OCI-LY1 (cell line): ENCODE results near the gene ZNF853.

Source experiments
- H2AFZ ChIP-seq: fragments of 200-600 bp; sonication (generic), shearing (Covaris generic); 2 replicates; pipeline ENCODE4 v1.6.0; 2014; ENCODE audit warnings: antibody characterized with exemption, mild to moderate bottlenecking, low read length
- H3F3A ChIP-seq: fragments of 200-600 bp; sonication (generic), shearing (Covaris generic); 2 replicates; pipeline ENCODE4 v1.6.0; 2014; ENCODE audit warnings: mild to moderate bottlenecking, antibody characterized with exemption, low read length, moderate library complexity; ENCODE audit not compliant: insufficient read depth
- H3K27ac ChIP-seq: fragments of 200-600 bp; sonication (generic); 2 replicates; pipeline ENCODE4 v1.5.1; 2014; ENCODE audit warnings: low read length, mixed run types, mild to moderate bottlenecking, low read depth; ENCODE audit not compliant: poor library complexity, severe bottlenecking
- H3K27me3 ChIP-seq: fragments of 200-600 bp; sonication (generic); 2 replicates; pipeline ENCODE4 v1.6.0; 2014; ENCODE audit warnings: antibody characterized with exemption, mild to moderate bottlenecking, low read length, moderate library complexity; ENCODE audit not compliant: insufficient read depth
- H3K36me3 ChIP-seq: fragments of 200-600 bp; sonication (generic); 2 replicates; pipeline ENCODE4 v1.6.1; 2014; ENCODE audit warnings: mild to moderate bottlenecking, antibody characterized with exemption, low read length, moderate library complexity, mixed read lengths; ENCODE audit not compliant: insufficient read depth
- H3K4me1 ChIP-seq: fragments of 200-600 bp; sonication (generic); 2 replicates; pipeline ENCODE4 v1.5.1; 2014; ENCODE audit warnings: mild to moderate bottlenecking, low read length, moderate library complexity; ENCODE audit not compliant: insufficient read depth, severe bottlenecking
- H3K4me2 ChIP-seq: fragments of 200-600 bp; sonication (generic), shearing (Covaris generic); 2 replicates; pipeline ENCODE4 v1.6.1; 2014; ENCODE audit warnings: low read length
- H3K4me3 ChIP-seq: fragments of 200-600 bp; sonication (generic); 2 replicates; pipeline ENCODE4 v1.5.1; 2014; ENCODE audit warnings: low read length, low read depth, mild to moderate bottlenecking, mixed read lengths; ENCODE audit not compliant: poor library complexity, severe bottlenecking
- H3K79me2 ChIP-seq: fragments of 200-600 bp; shearing (Covaris generic); 2 replicates; pipeline ENCODE4 v1.6.1; 2016; ENCODE audit warnings: mixed run types, low read length, mixed read lengths; ENCODE audit not compliant: insufficient read depth
- H3K9ac ChIP-seq: fragments of 200-600 bp; sonication (generic), shearing (Covaris generic); 2 replicates; pipeline ENCODE4 v1.6.1; 2014; ENCODE audit warnings: mild to moderate bottlenecking, low read length, mixed read lengths
- H3K9me2 ChIP-seq: fragments of 200-600 bp; sonication (generic), shearing (Covaris generic); 2 replicates; pipeline ENCODE4 v1.6.1; 2014; ENCODE audit warnings: low read depth, mild to moderate bottlenecking, low read length, mixed read lengths
- H3K9me3 ChIP-seq: fragments of 200-600 bp; shearing (Covaris generic); 2 replicates; pipeline ENCODE4 v1.6.1; 2014; ENCODE audit warnings: low read length, mixed read lengths
- H4K20me1 ChIP-seq: fragments of 200-600 bp; sonication (generic), shearing (Covaris generic); 2 replicates; pipeline ENCODE4 v1.6.0; 2016; ENCODE audit warnings: mild to moderate bottlenecking, low read length; ENCODE audit not compliant: insufficient read depth
- EZH2 ChIP-seq: fragments of 200-600 bp; sonication (generic), shearing (Covaris generic); IDR thresholded peaks from 2 replicates; pipeline ENCODE4 v1.8.0; 2017; ENCODE audit warnings: borderline replicate concordance, mixed run types, mild to moderate bottlenecking, antibody characterized with exemption, low read length, moderate library complexity, mixed read lengths
- TF ChIP-seq, protein P1 (sequence below): fragments of 200-600 bp; sonication (generic), shearing (Covaris generic); IDR thresholded peaks from 2 replicates; pipeline ENCODE4 v1.5.1; 2017; ENCODE audit warnings: mild to moderate bottlenecking, antibody characterized with exemption, low read length, moderate library complexity, mixed read lengths

Gene ZNF853

DNA sequence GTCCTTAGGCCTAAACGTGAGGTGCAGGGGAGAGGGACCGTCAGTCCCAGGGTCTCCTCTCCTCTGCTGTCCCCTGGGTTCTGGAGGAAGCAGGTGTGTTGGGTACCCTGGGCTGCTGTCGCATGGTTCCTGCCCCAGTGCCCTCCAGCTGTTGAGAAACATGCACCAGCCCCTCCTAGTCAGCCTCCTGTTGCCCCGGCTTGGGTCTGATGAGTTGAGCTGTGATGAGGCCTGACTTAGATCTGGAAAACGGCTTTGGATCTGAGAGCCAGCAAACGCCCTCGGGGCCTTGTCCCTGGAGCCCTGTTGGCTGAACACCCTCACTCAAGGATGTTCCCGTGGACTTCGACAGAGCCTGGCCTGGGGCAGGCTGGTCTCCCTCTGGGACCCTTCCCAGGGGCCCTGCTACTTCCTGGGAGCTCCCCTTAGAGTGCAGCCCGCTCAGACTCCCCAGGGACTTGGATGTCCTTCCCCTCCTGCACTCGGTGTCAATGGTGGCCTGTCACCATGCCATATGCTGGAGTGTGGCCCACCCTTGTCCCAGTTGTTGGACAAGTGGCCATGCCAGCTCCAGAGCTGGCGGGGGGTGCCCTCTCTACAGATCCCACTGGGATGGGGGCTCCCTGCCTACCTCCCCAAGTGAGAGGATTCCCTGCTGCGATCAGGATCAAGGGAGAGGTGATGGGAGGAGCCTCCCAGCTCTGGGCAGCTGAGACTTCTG, 34.0 kb downstream of the ZNF853 start:
- Histone ChIP-seq H3K9me3 (0 out of 2 replicates have a peak, but pooled peaks cover 4% of the 10 kb centered on the region), H3K9ac (no peak overlapping the region), H3K4me2 (no peak overlapping the region), H2AFZ (no peak overlapping the region), H3K9me2 (no peaks in the 10 kb centered on the region), H3K27ac (no peak overlapping the region), H3K4me1 (no peaks in the 10 kb centered on the region), H3K79me2 (no peaks in the 10 kb centered on the region), H3F3A (no peaks in the 10 kb centered on the region), H3K36me3 (peaks cover 85% of the 10 kb centered on the region), H4K20me1 (no peaks in the 10 kb centered on the region), H3K27me3 (no peaks in the 10 kb centered on the region), H3K4me3 (no peak overlapping the region)
- TF ChIP-seq, protein P1, sequence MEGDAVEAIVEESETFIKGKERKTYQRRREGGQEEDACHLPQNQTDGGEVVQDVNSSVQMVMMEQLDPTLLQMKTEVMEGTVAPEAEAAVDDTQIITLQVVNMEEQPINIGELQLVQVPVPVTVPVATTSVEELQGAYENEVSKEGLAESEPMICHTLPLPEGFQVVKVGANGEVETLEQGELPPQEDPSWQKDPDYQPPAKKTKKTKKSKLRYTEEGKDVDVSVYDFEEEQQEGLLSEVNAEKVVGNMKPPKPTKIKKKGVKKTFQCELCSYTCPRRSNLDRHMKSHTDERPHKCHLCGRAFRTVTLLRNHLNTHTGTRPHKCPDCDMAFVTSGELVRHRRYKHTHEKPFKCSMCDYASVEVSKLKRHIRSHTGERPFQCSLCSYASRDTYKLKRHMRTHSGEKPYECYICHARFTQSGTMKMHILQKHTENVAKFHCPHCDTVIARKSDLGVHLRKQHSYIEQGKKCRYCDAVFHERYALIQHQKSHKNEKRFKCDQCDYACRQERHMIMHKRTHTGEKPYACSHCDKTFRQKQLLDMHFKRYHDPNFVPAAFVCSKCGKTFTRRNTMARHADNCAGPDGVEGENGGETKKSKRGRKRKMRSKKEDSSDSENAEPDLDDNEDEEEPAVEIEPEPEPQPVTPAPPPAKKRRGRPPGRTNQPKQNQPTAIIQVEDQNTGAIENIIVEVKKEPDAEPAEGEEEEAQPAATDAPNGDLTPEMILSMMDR: no peak
- no peak for TF ChIP-seq EZH2

DNA sequence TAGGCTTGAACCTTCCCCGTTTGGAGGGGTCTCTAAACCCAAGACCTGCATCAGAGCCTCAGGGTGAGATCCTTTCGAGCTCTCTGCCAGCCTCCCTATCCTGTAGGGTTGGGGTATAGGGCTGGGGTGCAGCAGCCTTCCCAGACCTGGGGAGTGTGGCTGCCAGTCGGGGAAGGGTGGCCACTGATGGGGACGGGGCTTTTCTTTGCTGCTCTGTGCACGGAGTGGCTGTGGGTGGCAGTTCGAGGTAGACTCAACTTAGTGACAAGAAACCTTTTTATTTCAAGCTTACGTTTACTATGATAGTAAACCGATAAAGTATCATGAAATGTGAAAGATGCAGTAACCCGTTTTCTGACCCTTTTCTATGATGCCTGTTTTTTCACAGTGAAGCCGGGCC, 34.7 kb downstream of the ZNF853 start:
- Histone ChIP-seq H3F3A (no peaks in the 10 kb centered on the region), H3K27ac (no peak overlapping the region), H3K4me3 (no peak overlapping the region), H3K4me1 (no peaks in the 10 kb centered on the region), H3K9ac (no peak overlapping the region), H3K36me3 (peaks cover 85% of the 10 kb centered on the region), H4K20me1 (no peaks in the 10 kb centered on the region), H3K79me2 (no peaks in the 10 kb centered on the region), H3K9me2 (no peaks in the 10 kb centered on the region), H2AFZ (no peak overlapping the region), H3K4me2 (no peak overlapping the region), H3K9me3 (0 out of 2 replicates have a peak, but pooled peaks cover 4% of the 10 kb centered on the region), H3K27me3 (no peaks in the 10 kb centered on the region)
- TF ChIP-seq, protein P1: no peak
- no peak for TF ChIP-seq EZH2

DNA sequence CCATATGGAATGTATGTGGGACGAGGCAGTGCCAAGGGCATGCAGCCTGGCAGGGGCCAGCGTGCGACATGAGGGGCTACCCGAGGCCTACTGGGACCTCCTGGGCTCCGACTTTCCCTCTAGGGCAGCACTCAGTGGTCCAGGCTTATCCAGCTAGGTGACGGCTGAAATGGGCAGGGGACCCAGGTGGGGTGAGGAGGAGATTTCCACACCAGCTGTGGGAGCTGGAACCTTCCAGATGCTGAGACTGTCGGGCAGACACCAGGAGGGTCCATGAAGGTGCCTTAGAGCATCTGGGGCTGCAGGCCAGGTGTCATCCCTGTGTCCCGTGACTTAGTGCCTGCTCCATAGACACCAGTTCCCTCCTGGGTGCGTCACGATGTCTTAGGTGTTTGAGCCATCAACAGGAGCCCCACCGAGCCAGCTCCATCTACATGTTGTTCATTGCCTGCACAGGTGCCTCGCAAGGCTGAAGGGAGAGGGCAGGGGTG, 35.2 kb downstream of the ZNF853 start:
- TF ChIP-seq, protein P1: no peak
- no peak for TF ChIP-seq EZH2
- H2AFZ ChIP-seq: no peak overlapping the region
- peaks cover 88% of the 10 kb centered on the region for H3K36me3 ChIP-seq

More for the DNA sequence above, 35.2 kb downstream of the ZNF853 start:
- no peaks in the 10 kb centered on the region for H3K9me2 ChIP-seq
- H3K9me3 ChIP-seq: 0 out of 2 replicates have a peak, but pooled peaks cover 4% of the 10 kb centered on the region
- H3K4me3 ChIP-seq: no peak overlapping the region
- H3K4me1 ChIP-seq: no peaks in the 10 kb centered on the region
- no peak overlapping the region for H3K27ac ChIP-seq
- H3K4me2 ChIP-seq: no peak overlapping the region
- H3K27me3 ChIP-seq: no peaks in the 10 kb centered on the region
- no peaks in the 10 kb centered on the region for H3K79me2 ChIP-seq
- H4K20me1 ChIP-seq: no peaks in the 10 kb centered on the region
- H3F3A ChIP-seq: no peaks in the 10 kb centered on the region
- no peak overlapping the region for H3K9ac ChIP-seq
